Right atrium auricular region (tissue), 2 donors: Measurements from ENCODE around the gene DIPK1A. TPM values are rescaled to one million over a fixed set of nuclear protein-coding genes. Genes with fewer than 3 reads are reported as not detected.

Source experiments
- DNase-seq: peaks from one replicate; pipeline ENCODE4 v3.0.0-alpha.2; 2019; ENCODE audit warnings: low spot score
- H3K27ac ChIP-seq, 2 donors: fragments of 200-600 bp; sonication (generic); 1 replicate in 1 of 2; 2 replicates in 1 of 2; pipeline ENCODE4 v1.5.1; 2016 to 2019
- H3K27me3 ChIP-seq, 2 donors: fragments of 200-600 bp; sonication (generic); one replicate each; pipeline versions ENCODE4 v1.5.1 to v1.6.0; 2017 to 2019
- H3K36me3 ChIP-seq: fragments of 200-600 bp; sonication (generic); one replicate; pipeline ENCODE4 v1.5.1; 2016
- H3K4me1 ChIP-seq, 2 donors: fragments of 200-600 bp; sonication (generic); one replicate each; pipeline versions ENCODE4 v1.5.1 to v1.6.0; 2017 to 2019
- H3K4me3 ChIP-seq, 2 donors: fragments of 200-600 bp; sonication (generic); 1 replicate in 1 of 2; 2 replicates in 1 of 2; pipeline ENCODE4 v1.5.1; 2017 to 2019; ENCODE audit warnings: mild to moderate bottlenecking in 1 of 2, moderate library complexity in 1 of 2
- H3K9me3 ChIP-seq, 2 donors: fragments of 200-600 bp; sonication (generic); one replicate each; pipeline ENCODE4 v1.5.1; 2019
- total RNA-seq, 2 donors: library from RNA; depleted of rRNA; stranded (reverse); fragments of >200 nt; gene quantifications; one replicate each; pipeline ENCODE4 v1.1.0, GENCODE V29; 2016
- TF ChIP-seq, protein P1 (sequence below), 2 donors: fragments of 200-600 bp; sonication (generic); IDR thresholded peaks; one replicate each; pipeline ENCODE4 v1.5.1; 2019; ENCODE audit warnings: antibody characterized with exemption in 2 of 2

Gene DIPK1A
- total RNA-seq, 2 donors from 2014 or later: 5.9 to 7.9 TPM

DNA sequence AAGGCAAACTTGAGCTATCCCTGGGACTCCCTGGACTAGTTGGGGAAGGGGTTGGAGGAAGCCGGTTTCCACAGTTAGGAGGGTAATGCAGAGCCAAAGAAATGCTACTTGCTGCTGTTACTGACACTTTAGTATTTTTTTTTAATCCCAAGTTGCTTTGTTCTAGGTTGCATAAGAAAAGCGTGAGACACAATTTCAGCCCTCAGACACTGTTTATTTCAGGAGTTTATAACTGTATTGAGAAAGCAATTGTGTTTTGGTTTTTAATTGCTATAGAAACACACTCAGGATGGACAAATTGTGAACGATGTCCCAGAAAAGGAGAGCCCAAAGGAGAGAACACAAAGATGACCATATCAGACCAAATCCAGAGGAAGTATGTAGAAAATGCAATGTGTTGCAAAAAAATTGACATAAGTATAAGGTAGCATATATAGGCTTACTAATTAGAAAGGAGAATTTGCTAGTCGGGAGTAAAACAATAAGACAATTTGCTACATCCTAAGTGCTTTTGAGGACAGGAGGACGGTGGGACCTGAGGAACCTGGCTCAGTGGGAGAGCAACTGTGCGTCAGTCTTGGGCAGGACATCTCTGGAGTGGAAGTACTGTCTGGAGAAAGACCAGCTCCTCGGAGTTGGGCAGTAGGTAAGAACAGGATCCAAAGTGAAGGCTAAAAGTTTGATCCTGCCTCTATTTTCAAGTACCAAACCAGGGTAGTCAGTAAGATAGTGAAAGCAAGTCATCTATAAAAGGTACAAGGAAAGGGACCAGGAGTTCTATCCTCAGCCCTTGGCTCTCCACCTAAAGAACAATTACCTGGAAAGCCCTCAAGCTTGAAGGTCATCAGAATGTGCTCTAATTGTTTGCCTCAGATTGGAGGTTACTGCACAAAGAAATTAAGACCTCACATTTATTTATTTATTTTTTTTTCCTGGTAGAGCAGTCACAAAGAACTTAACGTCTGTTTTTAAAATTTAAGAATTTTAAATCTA lies 39.9 kb downstream of the DIPK1A start:
- Histone ChIP-seq H3K4me1 (no peaks in the 10 kb centered on the region), H3K36me3 (no peaks in the 10 kb centered on the region), H3K27me3 (no peaks in the 10 kb centered on the region), H3K27ac (no peak overlapping the region), H3K9me3 (no peaks in the 10 kb centered on the region), H3K4me3 (no peak overlapping the region)
- TF ChIP-seq, protein P1, sequence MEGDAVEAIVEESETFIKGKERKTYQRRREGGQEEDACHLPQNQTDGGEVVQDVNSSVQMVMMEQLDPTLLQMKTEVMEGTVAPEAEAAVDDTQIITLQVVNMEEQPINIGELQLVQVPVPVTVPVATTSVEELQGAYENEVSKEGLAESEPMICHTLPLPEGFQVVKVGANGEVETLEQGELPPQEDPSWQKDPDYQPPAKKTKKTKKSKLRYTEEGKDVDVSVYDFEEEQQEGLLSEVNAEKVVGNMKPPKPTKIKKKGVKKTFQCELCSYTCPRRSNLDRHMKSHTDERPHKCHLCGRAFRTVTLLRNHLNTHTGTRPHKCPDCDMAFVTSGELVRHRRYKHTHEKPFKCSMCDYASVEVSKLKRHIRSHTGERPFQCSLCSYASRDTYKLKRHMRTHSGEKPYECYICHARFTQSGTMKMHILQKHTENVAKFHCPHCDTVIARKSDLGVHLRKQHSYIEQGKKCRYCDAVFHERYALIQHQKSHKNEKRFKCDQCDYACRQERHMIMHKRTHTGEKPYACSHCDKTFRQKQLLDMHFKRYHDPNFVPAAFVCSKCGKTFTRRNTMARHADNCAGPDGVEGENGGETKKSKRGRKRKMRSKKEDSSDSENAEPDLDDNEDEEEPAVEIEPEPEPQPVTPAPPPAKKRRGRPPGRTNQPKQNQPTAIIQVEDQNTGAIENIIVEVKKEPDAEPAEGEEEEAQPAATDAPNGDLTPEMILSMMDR (IDR thresholded peaks at IDR 0.05): no peak
- no peak for DNase-seq

DNA sequence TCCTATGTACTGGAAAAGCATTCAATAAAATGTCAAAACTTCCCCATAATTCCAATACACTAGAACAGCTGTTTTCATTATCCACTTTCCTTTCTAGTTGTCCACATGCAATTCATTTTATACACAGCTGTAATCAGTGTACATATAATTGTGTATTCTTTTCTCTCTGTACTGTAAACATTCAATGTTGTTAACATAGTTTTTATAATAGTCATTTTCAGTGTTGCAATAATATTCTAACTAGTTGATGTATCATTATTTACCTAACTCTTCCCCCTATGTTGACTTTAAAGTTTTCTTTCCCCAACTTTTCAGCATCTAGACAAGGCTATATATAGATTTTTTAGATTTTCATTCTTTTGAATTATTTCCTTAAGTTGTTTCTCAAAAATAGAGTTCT lies 44.4 kb downstream of the DIPK1A start:
- TF ChIP-seq, protein P1 (IDR thresholded peaks at IDR 0.05): no peak
- no peak for DNase-seq

DNA sequence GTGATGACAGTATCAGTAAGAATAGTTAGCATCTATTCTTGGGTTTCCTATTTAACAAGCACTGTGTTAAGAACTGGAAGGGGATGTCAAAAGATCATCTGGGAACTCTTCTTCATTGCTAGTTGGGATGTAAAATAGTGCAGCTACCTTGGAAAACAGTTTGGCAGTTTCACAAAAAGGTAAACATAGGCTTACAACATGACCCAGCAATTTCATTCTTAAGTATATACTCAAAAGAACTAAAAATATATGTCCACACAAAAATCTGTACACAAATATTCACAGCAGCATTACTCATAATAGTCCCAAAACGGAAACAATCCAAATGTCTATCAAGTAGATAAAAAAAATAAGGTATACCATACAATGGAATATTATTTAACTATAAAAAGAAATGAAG lies 45.7 kb downstream of the DIPK1A start:
- no peak overlapping the region for H3K27ac ChIP-seq
- no peaks in the 10 kb centered on the region for H3K9me3 ChIP-seq
- H3K4me3 ChIP-seq: no peak overlapping the region
- H3K36me3 ChIP-seq: no peaks in the 10 kb centered on the region
- no peaks in the 10 kb centered on the region for H3K27me3 ChIP-seq
- TF ChIP-seq, protein P1 (IDR thresholded peaks at IDR 0.05): no peak
- H3K4me1 ChIP-seq: no peaks in the 10 kb centered on the region
- no peak for DNase-seq

More for the DNA sequence above, 44.4 kb downstream of the DIPK1A start:
- no peaks in the 10 kb centered on the region for H3K4me1 ChIP-seq
- H3K36me3 ChIP-seq: no peaks in the 10 kb centered on the region
- no peaks in the 10 kb centered on the region for H3K27me3 ChIP-seq
- no peaks in the 10 kb centered on the region for H3K9me3 ChIP-seq
- no peak overlapping the region for H3K4me3 ChIP-seq
- H3K27ac ChIP-seq: no peak overlapping the region

DNA sequence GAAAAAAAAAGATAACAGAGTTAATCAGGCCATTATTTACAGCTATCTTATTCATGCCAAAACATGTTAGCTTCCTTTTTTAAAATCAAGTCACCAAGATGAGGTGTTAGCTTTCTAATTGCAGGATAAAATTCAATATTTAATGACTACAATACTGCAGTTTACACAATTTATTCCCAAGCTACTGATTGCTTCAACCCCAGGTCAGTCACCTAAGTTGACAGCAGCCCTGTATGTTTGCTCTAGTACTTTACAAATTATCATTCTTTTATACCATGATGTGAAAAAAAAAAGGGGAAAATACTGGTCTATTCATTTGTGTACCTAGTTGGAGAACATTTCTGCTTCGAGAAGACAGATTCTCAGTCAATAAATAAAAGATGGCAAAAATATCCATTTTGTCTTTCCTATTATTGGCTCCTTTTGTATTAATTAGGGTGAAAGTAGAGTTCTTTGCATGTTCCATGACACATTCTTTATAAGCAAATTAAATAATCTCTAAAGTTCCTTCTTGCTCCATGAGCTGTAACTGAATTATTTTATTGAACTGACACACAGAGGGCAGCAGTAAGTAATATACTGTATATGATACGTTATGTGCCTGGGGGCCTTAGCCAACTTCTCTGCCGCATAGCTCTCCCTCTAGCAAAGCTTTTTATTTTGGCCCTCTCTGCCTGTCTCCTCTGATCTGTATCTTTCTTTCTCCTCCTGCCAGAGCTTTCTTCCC lies 48.0 kb downstream of the DIPK1A start:
- Histone ChIP-seq H3K9me3 (no peaks in the 10 kb centered on the region), H3K36me3 (no peaks in the 10 kb centered on the region), H3K4me1 (no peaks in the 10 kb centered on the region), H3K27ac (no peak overlapping the region), H3K4me3 (no peak overlapping the region), H3K27me3 (no peaks in the 10 kb centered on the region)
- no peak for DNase-seq
- TF ChIP-seq, protein P1 (IDR thresholded peaks at IDR 0.05): no peak

DNA sequence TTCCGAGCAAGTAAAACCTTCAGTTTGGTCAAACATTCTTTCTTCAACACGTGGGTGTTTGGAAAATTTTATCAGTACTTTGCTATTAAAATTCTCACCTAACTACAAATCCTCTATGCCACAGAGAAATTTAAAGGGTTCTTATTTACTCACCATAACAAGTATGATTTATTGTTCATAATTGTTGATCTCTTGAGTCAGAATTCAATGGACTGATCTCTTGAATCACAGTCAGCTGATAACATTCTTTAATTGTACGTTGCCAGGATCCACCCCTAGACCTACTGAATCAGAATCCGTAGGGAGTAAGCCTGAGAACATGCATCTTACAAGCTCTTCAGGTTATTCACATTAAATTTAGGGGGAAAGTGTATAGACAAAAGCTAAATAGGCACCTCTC lies 51.2 kb downstream of the DIPK1A start:
- Histone ChIP-seq H3K4me1 (no peaks in the 10 kb centered on the region), H3K27ac (no peak overlapping the region), H3K4me3 (no peak overlapping the region), H3K36me3 (no peaks in the 10 kb centered on the region), H3K27me3 (no peaks in the 10 kb centered on the region), H3K9me3 (peaks cover 0 to 5% of the 10 kb centered on the region in 2 donors)
- TF ChIP-seq, protein P1 (IDR thresholded peaks at IDR 0.05): no peak
- DNase-seq: no peak
